Adrenal gland (tissue), 5 donors: ENCODE measurements around the gene PYGB.

ENCODE experiments used
- POLR2A ChIP-seq, 2 donors: fragments of 450-650 bp; IDR thresholded peaks; one replicate each; pipeline ENCODE4 v1.6.1; 2017; ENCODE audit warnings: antibody characterized with exemption in 2 of 2, mild to moderate bottlenecking in 2 of 2, moderate library complexity in 1 of 2
- TF ChIP-seq, protein P1 (sequence below), 6 experiments: fragments of 450-650 bp in 4 of 6; fragments of 200-600 bp in 2 of 6; sonication (generic) in 1 of 6; IDR thresholded peaks; 1 replicate in 5 of 6; 2 replicates in 1 of 6; pipeline versions ENCODE4 v1.5.1 to v1.8.0; 2016 to 2021; ENCODE audit warnings: antibody characterized with exemption in 6 of 6, mild to moderate bottlenecking in 2 of 6, moderate library complexity in 1 of 6
- donor health status: DM: no; HTN: no; CAD: no.

DNA sequence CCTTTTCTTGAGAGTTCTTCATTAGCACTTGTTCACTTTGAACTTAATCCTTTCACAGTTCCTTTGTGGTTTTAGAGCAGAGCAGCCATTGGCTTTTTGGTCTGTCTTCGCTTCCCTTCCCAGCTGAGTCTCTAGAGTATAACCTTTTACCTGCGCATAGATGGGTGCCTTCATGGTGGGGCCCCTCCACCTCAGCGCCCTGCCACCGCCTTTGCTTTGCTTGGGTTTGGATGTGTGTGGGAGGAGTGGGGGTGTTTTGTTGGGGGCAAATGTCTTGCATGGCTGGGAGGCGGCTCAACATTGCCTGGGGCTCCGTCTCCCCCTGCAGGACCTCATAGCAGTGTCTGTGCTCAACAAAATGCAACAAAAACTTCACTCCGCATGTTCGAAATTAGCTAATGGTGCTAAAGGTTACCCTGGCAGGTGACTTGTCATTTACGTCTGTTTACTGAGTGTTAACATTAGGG is 11.9 kb downstream of the PYGB start:
- no peak for TF ChIP-seq POLR2A (IDR thresholded peaks at IDR 0.05)
- TF ChIP-seq, protein P1, sequence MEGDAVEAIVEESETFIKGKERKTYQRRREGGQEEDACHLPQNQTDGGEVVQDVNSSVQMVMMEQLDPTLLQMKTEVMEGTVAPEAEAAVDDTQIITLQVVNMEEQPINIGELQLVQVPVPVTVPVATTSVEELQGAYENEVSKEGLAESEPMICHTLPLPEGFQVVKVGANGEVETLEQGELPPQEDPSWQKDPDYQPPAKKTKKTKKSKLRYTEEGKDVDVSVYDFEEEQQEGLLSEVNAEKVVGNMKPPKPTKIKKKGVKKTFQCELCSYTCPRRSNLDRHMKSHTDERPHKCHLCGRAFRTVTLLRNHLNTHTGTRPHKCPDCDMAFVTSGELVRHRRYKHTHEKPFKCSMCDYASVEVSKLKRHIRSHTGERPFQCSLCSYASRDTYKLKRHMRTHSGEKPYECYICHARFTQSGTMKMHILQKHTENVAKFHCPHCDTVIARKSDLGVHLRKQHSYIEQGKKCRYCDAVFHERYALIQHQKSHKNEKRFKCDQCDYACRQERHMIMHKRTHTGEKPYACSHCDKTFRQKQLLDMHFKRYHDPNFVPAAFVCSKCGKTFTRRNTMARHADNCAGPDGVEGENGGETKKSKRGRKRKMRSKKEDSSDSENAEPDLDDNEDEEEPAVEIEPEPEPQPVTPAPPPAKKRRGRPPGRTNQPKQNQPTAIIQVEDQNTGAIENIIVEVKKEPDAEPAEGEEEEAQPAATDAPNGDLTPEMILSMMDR (IDR thresholded peaks at IDR 0.05), result no peak
